ENCODE results near the gene PCDHAC1.

The PCDHAC1 gene

DNA sequence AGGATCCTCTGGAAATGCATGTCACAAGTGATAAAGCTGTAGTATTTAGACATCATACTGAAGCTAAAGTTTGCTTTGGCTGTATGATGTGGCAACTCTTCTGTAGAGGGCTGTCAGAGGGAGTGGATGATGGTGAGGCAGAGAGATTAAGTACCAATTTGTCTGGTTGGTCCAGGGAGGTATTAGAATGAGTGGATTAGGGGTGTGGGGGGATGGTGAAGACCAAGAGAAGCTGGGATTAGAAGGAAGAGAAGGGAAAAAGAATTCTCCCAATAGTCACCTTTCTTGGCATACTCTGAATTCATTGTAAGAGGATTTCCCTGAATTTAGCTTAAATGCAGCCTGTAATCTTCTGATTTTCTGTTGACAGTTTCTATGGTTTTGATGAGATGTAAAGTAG, 43.8 kb downstream of the PCDHAC1 start:
- DNase-seq = no peak

DNA sequence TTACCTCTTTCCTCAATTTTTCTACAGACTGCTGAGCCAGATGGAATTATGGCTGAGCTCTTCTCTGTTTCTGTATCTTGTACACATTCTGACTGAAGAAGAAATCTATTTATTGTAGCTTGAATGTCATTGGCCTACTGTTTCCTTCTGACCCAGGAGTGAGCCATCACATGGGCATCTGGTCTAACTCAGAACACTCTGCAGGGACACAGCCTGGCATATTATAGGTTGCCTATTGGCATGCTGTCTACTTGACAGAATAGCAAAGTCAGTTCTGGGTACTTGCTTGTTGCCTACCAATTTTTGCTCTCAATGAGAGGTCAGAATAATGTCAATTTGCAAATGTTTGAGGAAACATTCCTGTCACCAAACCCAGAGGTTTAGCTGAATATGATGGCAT, 47.5 kb downstream of the PCDHAC1 start:
- no peak for DNase-seq

- DNase-seq = no peak
These were observed 50.9 kb downstream of the PCDHAC1 start for GRCh38 chr5:140977003-140977402.

DNA sequence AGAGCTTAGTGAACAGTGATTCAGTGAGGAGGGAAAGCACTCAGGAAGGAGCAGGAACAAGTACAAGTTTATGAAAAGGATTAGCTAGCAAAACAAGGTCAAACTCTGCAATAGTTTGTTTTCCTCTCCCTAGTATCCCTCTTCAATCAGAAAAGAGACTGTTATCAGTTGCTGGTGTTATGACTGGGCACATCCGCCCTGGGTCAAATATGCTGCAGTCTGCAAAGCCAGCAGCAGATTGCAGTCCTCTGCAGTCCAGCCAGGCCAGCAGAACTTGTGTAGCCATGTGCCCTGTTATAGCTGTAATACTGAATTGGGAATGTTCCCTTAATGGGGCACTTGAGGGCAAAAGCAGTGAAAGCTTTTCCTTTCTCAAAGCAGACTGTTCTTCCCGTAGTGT, 52.2 kb downstream of the PCDHAC1 start:
- no peak for DNase-seq

DNA sequence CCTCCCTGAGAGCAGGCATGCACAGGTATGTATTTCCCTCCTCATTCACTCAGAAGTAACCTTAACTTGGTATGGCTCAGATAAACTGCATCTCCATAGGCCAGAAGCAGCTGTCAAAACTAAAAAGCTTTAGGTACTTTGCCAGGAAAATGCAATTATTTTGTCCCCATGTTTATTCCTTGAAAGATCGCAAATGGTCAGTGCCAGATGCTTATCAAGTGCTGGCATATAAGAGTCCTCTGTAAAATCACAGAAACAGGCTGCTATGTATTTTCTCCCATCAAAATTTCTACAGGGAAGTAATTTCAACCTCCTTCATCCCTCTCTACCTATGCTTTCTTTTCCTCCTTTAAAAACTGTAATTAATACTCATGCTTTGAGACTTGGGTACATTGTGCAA, 52.9 kb downstream of the PCDHAC1 start:
- DNase-seq = no peak

All from AML-193 (cell line).